ENCODE results near the gene KRT6B.
"Not testable (repeated sequence)": the region's sequence is repeated elsewhere in the genome, so short reads cannot be mapped to it uniquely, and the experiment has no call there.

Gene KRT6B

GRCh38 chr12:52413782-52414345, 38.1 kb downstream of the KRT6B start:
- Histone ChIP-seq H3K4me3 (ENCODE audit: low read length) (no peak overlapping the region), H3K36me3 (ENCODE audit: control insufficient read depth, insufficient read depth, low read length) (no peaks in the 10 kb centered on the region), H3K27me3 (ENCODE audit: control insufficient read depth, insufficient read depth, low read length) (peaks cover 2% of the 10 kb centered on the region), H3K4me1 (ENCODE audit: control insufficient read depth, insufficient read depth, low read length) (peaks cover 18% of the 10 kb centered on the region), H3K9ac (ENCODE audit: low read length) (no peak overlapping the region), H3K27ac (ENCODE audit: low read depth, low read length) (no peak overlapping the region)

- no peaks in the 10 kb centered on the region for H3K36me3 ChIP-seq (ENCODE audit: control insufficient read depth, insufficient read depth, low read length)
- H3K4me3 ChIP-seq (ENCODE audit: low read length), result no peak overlapping the region
- no peak overlapping the region for H3K27ac ChIP-seq (ENCODE audit: low read depth, low read length)
- peaks cover 18% of the 10 kb centered on the region for H3K4me1 ChIP-seq (ENCODE audit: control insufficient read depth, insufficient read depth, low read length)
- H3K27me3 ChIP-seq (ENCODE audit: control insufficient read depth, insufficient read depth, low read length), result peaks cover 2% of the 10 kb centered on the region
- H3K9ac ChIP-seq (ENCODE audit: low read length), result no peak overlapping the region
Measured at GRCh38 chr12:52413202-52413601, 38.7 kb downstream of the KRT6B start.

GRCh38 chr12:52411815-52412214, 40.1 kb downstream of the KRT6B start:
- Histone ChIP-seq H3K36me3 (ENCODE audit: control insufficient read depth, insufficient read depth, low read length) (no peaks in the 10 kb centered on the region), H3K4me3 (ENCODE audit: low read length) (no peak overlapping the region), H3K9ac (ENCODE audit: low read length) (no peak overlapping the region), H3K27me3 (ENCODE audit: control insufficient read depth, insufficient read depth, low read length) (peaks cover 2% of the 10 kb centered on the region), H3K4me1 (ENCODE audit: control insufficient read depth, insufficient read depth, low read length) (peaks cover 18% of the 10 kb centered on the region), H3K27ac (ENCODE audit: low read depth, low read length) (no peak overlapping the region)

DNA sequence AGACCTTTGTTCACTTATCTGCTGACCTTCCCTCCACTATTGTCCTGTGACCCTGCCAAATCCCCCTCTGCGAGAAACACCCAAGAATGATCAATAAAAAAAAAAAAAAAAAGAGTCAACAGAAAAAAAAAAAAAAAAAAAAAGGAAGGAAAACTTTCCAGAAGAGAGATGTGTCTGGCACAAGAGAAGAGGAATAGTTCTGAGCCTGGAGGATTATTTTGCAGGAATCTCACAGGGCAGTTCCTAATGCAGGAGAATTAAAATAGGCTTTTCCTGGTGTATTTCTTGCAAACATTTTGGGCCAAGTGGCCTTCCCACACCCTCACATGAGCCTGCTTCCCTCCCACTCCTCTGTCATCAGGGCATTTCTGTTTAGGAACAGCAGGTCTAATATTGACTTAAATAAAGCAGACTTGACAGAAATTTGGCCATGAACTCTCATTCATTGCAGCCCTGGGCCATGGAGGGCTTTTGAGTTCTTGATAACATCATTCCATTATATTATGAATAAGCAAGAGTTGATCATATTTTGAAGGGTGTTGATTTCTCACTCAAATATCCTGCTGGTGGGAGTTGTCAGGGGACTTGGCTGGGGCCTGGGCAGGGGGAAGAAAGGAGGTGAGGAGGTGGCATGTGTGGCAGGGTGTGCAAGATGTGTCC, 41.2 kb downstream of the KRT6B start:
- not testable (repeated sequence) for H3K36me3 ChIP-seq (ENCODE audit: control insufficient read depth, insufficient read depth, low read length); H3K27me3 ChIP-seq (ENCODE audit: control insufficient read depth, insufficient read depth, low read length); H3K4me3 ChIP-seq (ENCODE audit: low read length); H3K27ac ChIP-seq (ENCODE audit: low read depth, low read length); H3K9ac ChIP-seq (ENCODE audit: low read length); H3K4me1 ChIP-seq (ENCODE audit: control insufficient read depth, insufficient read depth, low read length)

- Histone ChIP-seq H3K36me3 (ENCODE audit: control insufficient read depth, insufficient read depth, low read length) (no peaks in the 10 kb centered on the region), H3K4me3 (ENCODE audit: low read length) (no peak overlapping the region), H3K27me3 (ENCODE audit: control insufficient read depth, insufficient read depth, low read length) (peaks cover 2% of the 10 kb centered on the region), H3K27ac (ENCODE audit: low read depth, low read length) (no peak overlapping the region), H3K4me1 (ENCODE audit: control insufficient read depth, insufficient read depth, low read length) (no peaks in the 10 kb centered on the region), H3K9ac (ENCODE audit: low read length) (no peak overlapping the region)
Measured at GRCh38 chr12:52407918-52408317, 44.0 kb downstream of the KRT6B start.

GRCh38 chr12:52405922-52406385, 46.0 kb downstream of the KRT6B start, which contains the start of gene KRT82:
Gene KRT82, minus strand, starts transcription at chr12:52406335. Its CDS starts 58 bp downstream, at chr12:52406277.
- H3K27me3 ChIP-seq (ENCODE audit: control insufficient read depth, insufficient read depth, low read length), result no peaks in the 10 kb centered on the region
- H3K36me3 ChIP-seq (ENCODE audit: control insufficient read depth, insufficient read depth, low read length), result no peaks in the 10 kb centered on the region
- H3K9ac ChIP-seq (ENCODE audit: low read length), result no peak within 1 kb of the TSS
- H3K4me1 ChIP-seq (ENCODE audit: control insufficient read depth, insufficient read depth, low read length), result no peaks in the 10 kb centered on the region
- no peak within 1 kb of the TSS for H3K4me3 ChIP-seq (ENCODE audit: low read length)
- H3K27ac ChIP-seq (ENCODE audit: low read depth, low read length), result no peak within 1 kb of the TSS

- Histone ChIP-seq H3K36me3 (ENCODE audit: control insufficient read depth, insufficient read depth, low read length) (no peaks in the 10 kb centered on the region), H3K27me3 (ENCODE audit: control insufficient read depth, insufficient read depth, low read length) (no peaks in the 10 kb centered on the region), H3K4me3 (ENCODE audit: low read length) (no peak overlapping the region), H3K27ac (ENCODE audit: low read depth, low read length) (no peak overlapping the region), H3K4me1 (ENCODE audit: control insufficient read depth, insufficient read depth, low read length) (no peaks in the 10 kb centered on the region), H3K9ac (ENCODE audit: low read length) (no peak overlapping the region)
Measured at GRCh38 chr12:52404951-52405350, 47.0 kb downstream of the KRT6B start.

GRCh38 chr12:52403561-52403960, 48.4 kb downstream of the KRT6B start:
- H3K4me3 ChIP-seq (ENCODE audit: low read length), result no peak overlapping the region
- H3K36me3 ChIP-seq (ENCODE audit: control insufficient read depth, insufficient read depth, low read length), result no peaks in the 10 kb centered on the region
- no peaks in the 10 kb centered on the region for H3K27me3 ChIP-seq (ENCODE audit: control insufficient read depth, insufficient read depth, low read length)
- H3K4me1 ChIP-seq (ENCODE audit: control insufficient read depth, insufficient read depth, low read length), result no peaks in the 10 kb centered on the region
- no peak overlapping the region for H3K9ac ChIP-seq (ENCODE audit: low read length)
- H3K27ac ChIP-seq (ENCODE audit: low read depth, low read length), result no peak overlapping the region

GRCh38 chr12:52402873-52403540, 48.9 kb downstream of the KRT6B start:
- Histone ChIP-seq H3K4me1 (ENCODE audit: control insufficient read depth, insufficient read depth, low read length) (no peaks in the 10 kb centered on the region), H3K9ac (ENCODE audit: low read length) (no peak overlapping the region), H3K4me3 (ENCODE audit: low read length) (no peak overlapping the region), H3K27ac (ENCODE audit: low read depth, low read length) (no peak overlapping the region), H3K27me3 (ENCODE audit: control insufficient read depth, insufficient read depth, low read length) (no peaks in the 10 kb centered on the region), H3K36me3 (ENCODE audit: control insufficient read depth, insufficient read depth, low read length) (no peaks in the 10 kb centered on the region)

- Histone ChIP-seq H3K4me1 (ENCODE audit: control insufficient read depth, insufficient read depth, low read length) (no peaks in the 10 kb centered on the region), H3K27ac (ENCODE audit: low read depth, low read length) (no peak overlapping the region), H3K4me3 (ENCODE audit: low read length) (no peak overlapping the region), H3K9ac (ENCODE audit: low read length) (no peak overlapping the region), H3K27me3 (ENCODE audit: control insufficient read depth, insufficient read depth, low read length) (no peaks in the 10 kb centered on the region), H3K36me3 (ENCODE audit: control insufficient read depth, insufficient read depth, low read length) (no peaks in the 10 kb centered on the region)
Measured at GRCh38 chr12:52402377-52402776, 49.6 kb downstream of the KRT6B start.

DNA sequence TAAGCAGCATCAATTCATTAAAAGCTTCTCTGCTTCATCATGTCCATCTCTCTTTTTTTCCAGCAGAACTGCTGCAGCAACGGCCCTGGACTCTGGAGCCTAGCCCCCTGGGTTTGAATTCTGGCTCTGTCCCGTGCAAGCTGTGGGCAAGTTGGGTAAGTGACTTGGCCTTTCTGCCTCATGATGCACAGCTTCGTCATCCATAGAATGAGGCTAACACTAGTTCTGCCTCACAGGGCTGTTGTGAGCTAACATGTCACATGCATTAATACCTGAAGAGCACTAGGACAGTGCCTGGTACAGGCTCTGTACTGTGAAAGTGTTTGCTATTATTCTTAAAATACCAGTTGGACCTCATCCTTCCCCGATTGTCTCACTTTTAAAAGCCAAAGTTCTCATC, 50.0 kb downstream of the KRT6B start:
- no peak overlapping the region for H3K27ac ChIP-seq (ENCODE audit: low read depth, low read length)
- H3K4me3 ChIP-seq (ENCODE audit: low read length), result no peak overlapping the region
- no peaks in the 10 kb centered on the region for H3K4me1 ChIP-seq (ENCODE audit: control insufficient read depth, insufficient read depth, low read length)
- no peaks in the 10 kb centered on the region for H3K27me3 ChIP-seq (ENCODE audit: control insufficient read depth, insufficient read depth, low read length)
- no peak overlapping the region for H3K9ac ChIP-seq (ENCODE audit: low read length)
- no peaks in the 10 kb centered on the region for H3K36me3 ChIP-seq (ENCODE audit: control insufficient read depth, insufficient read depth, low read length)

GRCh38 chr12:52401526-52401925, 50.4 kb downstream of the KRT6B start:
- Histone ChIP-seq H3K27me3 (ENCODE audit: control insufficient read depth, insufficient read depth, low read length) (no peaks in the 10 kb centered on the region), H3K27ac (ENCODE audit: low read depth, low read length) (no peak overlapping the region), H3K9ac (ENCODE audit: low read length) (no peak overlapping the region), H3K4me3 (ENCODE audit: low read length) (no peak overlapping the region), H3K4me1 (ENCODE audit: control insufficient read depth, insufficient read depth, low read length) (no peaks in the 10 kb centered on the region), H3K36me3 (ENCODE audit: control insufficient read depth, insufficient read depth, low read length) (no peaks in the 10 kb centered on the region)
